ENCODE data around the gene ARHGDIA.

- no peak for TF ChIP-seq EZH2 (IDR thresholded peaks at IDR 0.05; ENCODE audit: borderline replicate concordance)
- TF ChIP-seq CTCF (IDR thresholded peaks at IDR 0.05; ENCODE audit: poor library complexity), result no peak
These were observed 11.0 kb downstream of the ARHGDIA start, which contains the start of gene P4HB for GRCh38 chr17:81859906-81860755.

Measured in hepatocyte (in vitro differentiated cells).